AG04450 (cell line): ENCODE measurements around the gene COL25A1. TPM values are rescaled to one million over a fixed set of nuclear protein-coding genes. Genes with fewer than 3 reads are reported as not detected.

Experiments
- CTCF ChIA-PET: fragments of 300-600, 350-600 bp; formaldehyde crosslinking; extraction: SDS; loops from one replicate; lab custom pipeline; 2022; ENCODE audit warnings: antibody characterized with exemption, inconsistent platforms; lab: Charles Lee
- POLR2A ChIA-PET: fragments of 350-600 bp; formaldehyde crosslinking; extraction: SDS; loops from one replicate; lab custom pipeline; 2021; ENCODE audit warnings: antibody characterized with exemption, inconsistent platforms; lab: Yijun Ruan, JAX
- DNase-seq: peaks from one replicate; pipeline ENCODE4 v3.0.0-alpha.2; 2011; ENCODE audit warnings: low read depth, low spot score
- H3K27ac ChIP-seq: one replicate; pipeline ENCODE4 v1.5.1; 2012; ENCODE audit warnings: low read depth, low read length, control low read depth
- H3K27me3 ChIP-seq: one replicate; pipeline ENCODE4 v1.6.0; 2012; ENCODE audit warnings: low read length; ENCODE audit not compliant: control insufficient read depth, insufficient read depth
- H3K4me3 ChIP-seq: 2 replicates; pipeline ENCODE4 v1.5.1; 2011; ENCODE audit warnings: mild to moderate bottlenecking, low read depth, low read length, control low read depth
- H3K9me3 ChIP-seq: 2 replicates; pipeline ENCODE4 v1.5.1; 2012; ENCODE audit warnings: low read length; ENCODE audit not compliant: control insufficient read depth, insufficient read depth
- CTCF ChIP-seq: IDR thresholded peaks from 2 replicates; pipeline ENCODE4 v1.5.1; 2011; ENCODE audit warnings: low read depth, low read length, control low read depth, inconsistent platforms
- polyA plus RNA-seq: library from polyadenylated mRNA; depleted of rRNA; stranded (reverse); fragments of >200 nt; gene quantifications from 2 replicates; pipeline ENCODE4 v1.2.3, GENCODE V29; 2011

Gene COL25A1
- polyA plus RNA-seq, 1 experiment, result not detected

GRCh38 chr4:109294468-109295020, 7.9 kb downstream of the COL25A1 start:
- CTCF ChIA-PET, result no interaction called here
- H3K27ac ChIP-seq, result no peak overlapping the region
- POLR2A ChIA-PET, result no interaction called here

GRCh38 chr4:109294006-109294405, 8.5 kb downstream of the COL25A1 start:
- Histone ChIP-seq H3K27ac (no peak overlapping the region), H3K9me3 (no peaks in the 10 kb centered on the region), H3K4me3 (no peak overlapping the region), H3K27me3 (no peaks in the 10 kb centered on the region)
- ChIA-PET POLR2A (no interaction called here), CTCF (interaction anchor here (1.0 kb wide), 1 partner anchor 460 kb away, joined by 5 read pairs; no protein-coding TSS in a partner anchor)
- TF ChIP-seq CTCF, result no peak; the same call in 1 of the 2 replicates
- DNase-seq, result no peak

More at GRCh38 chr4:109294468-109295020, 7.9 kb downstream of the COL25A1 start:
- no peaks in the 10 kb centered on the region for H3K27me3 ChIP-seq
- no peak for DNase-seq
- no peak overlapping the region for H3K4me3 ChIP-seq
- no peaks in the 10 kb centered on the region for H3K9me3 ChIP-seq
- TF ChIP-seq CTCF, result no peak

GRCh38 chr4:109291707-109292238, 10.7 kb downstream of the COL25A1 start:
- H3K9me3 ChIP-seq, result no peaks in the 10 kb centered on the region

GRCh38 chr4:109290918-109291317, 11.5 kb downstream of the COL25A1 start:
- H3K4me3 ChIP-seq, result no peak overlapping the region
- no peak for DNase-seq
- TF ChIP-seq CTCF, result no peak
- no peaks in the 10 kb centered on the region for H3K27me3 ChIP-seq
- CTCF ChIA-PET, result interaction anchor here (0.7 kb wide), 1 partner anchor 706 kb away, joined by 4 read pairs; no protein-coding TSS in a partner anchor
- POLR2A ChIA-PET, result no interaction called here
- no peaks in the 10 kb centered on the region for H3K9me3 ChIP-seq
- H3K27ac ChIP-seq, result no peak overlapping the region

More at GRCh38 chr4:109291707-109292238, 10.7 kb downstream of the COL25A1 start:
- ChIA-PET CTCF (interaction anchor here (0.7 kb wide), 1 partner anchor 705 kb away, joined by 4 read pairs; no protein-coding TSS in a partner anchor), POLR2A (no interaction called here)
- H3K27me3 ChIP-seq, result no peaks in the 10 kb centered on the region
- no peak for DNase-seq
- TF ChIP-seq CTCF, result no peak
- no peak overlapping the region for H3K4me3 ChIP-seq
- H3K27ac ChIP-seq, result no peak overlapping the region

GRCh38 chr4:109278594-109279031, 23.8 kb downstream of the COL25A1 start:
- no peak for DNase-seq
- ChIA-PET CTCF (interaction anchor here (0.6 to 1.4 kb wide), 2 partner anchors 21 to 125 kb away, joined by 3 to 4 read pairs; no protein-coding TSS in a partner anchor), POLR2A (no interaction called here)
- Histone ChIP-seq H3K4me3 (no peak overlapping the region), H3K9me3 (no peaks in the 10 kb centered on the region), H3K27ac (no peak overlapping the region), H3K27me3 (no peaks in the 10 kb centered on the region)
- TF ChIP-seq CTCF, result no peak
